Motor neuron (in vitro differentiated cells): Measurements from ENCODE around the gene PARN. TPM values are rescaled to one million over a fixed set of nuclear protein-coding genes. Genes with fewer than 3 reads are reported as not detected.
A peak's percentile ranks its signal among the peaks of the same experiment; 100 is the strongest.
"Not testable (repeated sequence)": the region's sequence is repeated elsewhere in the genome, so short reads cannot be mapped to it uniquely, and the experiment has no call there.

Experiments
- ATAC-seq, 8 experiments: fragments of 200-7000 bp; cut with Tn5 transposase; replicated peaks in 6 of 8; 2 replicates each; pipeline ENCODE4 v1.8.0; 2021; ENCODE audit warnings: mild to moderate bottlenecking in 8 of 8, moderate library complexity in 8 of 8
- H3K27ac ChIP-seq, 2 donors: fragments of 250-450 bp; sonication (Bioruptor Pico); 2 replicates each; pipeline ENCODE4 v1.9.0; 2021; ENCODE audit warnings: antibody characterized with exemption in 2 of 2, mild to moderate bottlenecking in 2 of 2, moderate library complexity in 1 of 2
- H3K4me1 ChIP-seq, 2 donors: fragments of 250-450 bp; sonication (Bioruptor Pico); replicated peaks in 1 of 2; 2 replicates each; pipeline ENCODE4 v1.6.1; 2021; ENCODE audit warnings: antibody characterized with exemption in 2 of 2, mild to moderate bottlenecking in 2 of 2, moderate library complexity in 1 of 2
- H3K4me3 ChIP-seq, 5 donors: fragments of 250-450 bp; sonication (Bioruptor Pico); 2 replicates each; pipeline ENCODE4 v1.9.0; 2021; ENCODE audit warnings: antibody characterized with exemption in 5 of 5, mild to moderate bottlenecking in 5 of 5, moderate library complexity in 4 of 5
- WGBS, 10 experiments: fragments of 450-650 bp; shearing (Covaris generic); methylation state at CpG; one replicate each; pipeline ENCODE4 v1.0.0; 2022; 5-methylcytosine and 5-hydroxymethylcytosine counted together
- in situ Hi-C, 9 experiments: fragments of 400-800 bp; cut with MboI; loops; one replicate each; pipeline ENCODE4 v1.15.0; 2021; ENCODE audit warnings: low sequenced_read_pairs in 9 of 9, low pct_unique_long_range_greater_than_20kb in 2 of 9; ENCODE audit not compliant: unreplicated experiment in 9 of 9
- total RNA-seq, 8 experiments: library from RNA; unstranded; fragments of 300-600 nt; gene quantifications; 2 replicates each; pipeline versions ENCODE4 v1.2.3 to v1.2.4, GENCODE V29; 2022

PARN gene
- total RNA-seq, 8 experiments from 2014 or later = 16.0 to 60.6 (median 27.5) TPM

GRCh38 chr16:14445937-14446715 lies 183.9 kb downstream of the PARN start:
- Histone ChIP-seq H3K4me3 (no peak overlapping the region), H3K4me1 (peaks cover 0 to 3% of the 10 kb centered on the region in 2 donors), H3K27ac (no peak overlapping the region)
- in situ Hi-C loops = no loop called here
- peak in 5 of 8 experiments; percentile 19 to 49 (median 36) for ATAC-seq
- 0 to 100% (median 83%) methylated on average over 1 to 10 of the region's 12 CpGs for WGBS, 10 experiments

- no peak overlapping the region for H3K4me3 ChIP-seq
- H3K27ac ChIP-seq = no peak overlapping the region
- ATAC-seq = peak in 3 of 8 experiments; percentile 16 to 54 (median 37)
- H3K4me1 ChIP-seq = peaks cover 0 to 3% of the 10 kb centered on the region in 2 donors
- in situ Hi-C loops = no loop called here
- WGBS, 10 experiments = 60 to 100% (median 92%) methylated on average over 1 to 6 of the region's 8 CpGs; no CpG with 5 or more reads in 3 of the 10 experiments
Measured at GRCh38 chr16:14444979-14445810, 184.9 kb downstream of the PARN start.

DNA sequence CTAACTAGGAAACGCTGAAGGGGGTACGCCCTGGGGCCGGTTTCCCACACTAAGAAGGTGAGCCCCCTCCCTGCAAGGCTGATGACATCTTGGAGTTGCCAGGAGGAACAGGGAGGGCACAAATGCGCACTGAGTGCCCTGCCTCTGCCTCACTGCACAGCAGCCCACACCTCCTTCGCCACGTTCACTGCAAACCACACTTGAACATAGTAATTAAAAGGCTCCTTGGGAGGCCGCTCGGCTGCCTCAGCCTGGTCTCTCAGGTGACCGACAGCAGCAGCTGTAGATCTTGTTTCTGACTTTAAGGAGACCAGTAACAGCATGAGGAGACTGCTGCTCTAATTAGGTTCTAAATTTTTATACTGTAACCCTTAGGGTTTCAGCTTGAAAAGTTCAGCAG lies 188.5 kb downstream of the PARN start:
- H3K4me1 ChIP-seq, H3K27ac ChIP-seq, H3K4me3 ChIP-seq, in situ Hi-C loops: not testable (repeated sequence)
- peak in 1 of 8 experiments; percentile 46 for ATAC-seq
- WGBS, 10 experiments = 68 to 100% (median 81%) methylated on average over 1 to 6 of the region's 9 CpGs; no CpG with 5 or more reads in 2 of the 10 experiments

- Histone ChIP-seq H3K4me1 (no peaks in the 10 kb centered on the region), H3K27ac (no peak overlapping the region), H3K4me3 (no peak overlapping the region)
- 67 to 100% (median 100%) methylated on average over 1 of the region's 1 CpG; no CpG with 5 or more reads in 1 of the 10 experiments for WGBS, 10 experiments
- ATAC-seq = no peak
- in situ Hi-C loops = no loop called here
Measured at GRCh38 chr16:14438256-14438655, 191.8 kb downstream of the PARN start.

- H3K27ac ChIP-seq = no peak overlapping the region
- no peak overlapping the region for H3K4me3 ChIP-seq
- H3K4me1 ChIP-seq = no peaks in the 10 kb centered on the region
- WGBS, 10 experiments = 74 to 100% (median 82%) methylated on average over 1 to 5 of the region's 7 CpGs; no CpG with 5 or more reads in 4 of the 10 experiments
- ATAC-seq = no peak
- in situ Hi-C loops = no loop called here
Measured at GRCh38 chr16:14437426-14437825, 192.6 kb downstream of the PARN start.

- Histone ChIP-seq H3K27ac (no peak overlapping the region), H3K4me3 (no peak overlapping the region), H3K4me1 (no peaks in the 10 kb centered on the region)
- WGBS, 10 experiments = 20 to 95% (median 86%) methylated on average over 1 to 7 of the region's 13 CpGs; no CpG with 5 or more reads in 3 of the 10 experiments
- in situ Hi-C loops = no loop called here
- ATAC-seq = no peak
Measured at GRCh38 chr16:14436401-14436955, 193.6 kb downstream of the PARN start.

- Histone ChIP-seq H3K27ac (no peak overlapping the region), H3K4me1 (no peaks in the 10 kb centered on the region), H3K4me3 (no peak overlapping the region)
- 60 to 93% (median 73%) methylated on average over 1 to 3 of the region's 8 CpGs; no CpG with 5 or more reads in 7 of the 10 experiments for WGBS, 10 experiments
- in situ Hi-C loops = no loop called here
- peak in 1 of 8 experiments; percentile 30 for ATAC-seq
Measured at GRCh38 chr16:14434860-14435259, 195.2 kb downstream of the PARN start.

- 71 to 100% (median 94%) methylated on average over 1 to 9 of the region's 14 CpGs; no CpG with 5 or more reads in 1 of the 10 experiments for WGBS, 10 experiments
- in situ Hi-C loops, ATAC-seq, H3K27ac ChIP-seq, H3K4me3 ChIP-seq, H3K4me1 ChIP-seq: not testable (repeated sequence)
Measured at GRCh38 chr16:14428971-14429637, 201.0 kb downstream of the PARN start.

- in situ Hi-C loops = no loop called here
- no peak overlapping the region for H3K4me3 ChIP-seq
- no peaks in the 10 kb centered on the region for H3K4me1 ChIP-seq
- 80 to 100% (median 100%) methylated on average over 1 to 3 of the region's 4 CpGs; no CpG with 5 or more reads in 2 of the 10 experiments for WGBS, 10 experiments
- ATAC-seq = no peak
- H3K27ac ChIP-seq = no peak overlapping the region
Measured at GRCh38 chr16:14428043-14428442, 202.0 kb downstream of the PARN start.

GRCh38 chr16:14427371-14427948 lies 202.6 kb downstream of the PARN start:
- 60 to 100% (median 73%) methylated on average over 1 to 4 of the region's 9 CpGs; no CpG with 5 or more reads in 3 of the 10 experiments for WGBS, 10 experiments
- peak in 7 of 8 experiments; percentile 24 to 91 (median 56) for ATAC-seq
- H3K4me3 ChIP-seq = no peak overlapping the region
- in situ Hi-C loops = no loop called here
- no peak overlapping the region for H3K27ac ChIP-seq
- no peaks in the 10 kb centered on the region for H3K4me1 ChIP-seq

- Histone ChIP-seq H3K27ac (no peak overlapping the region), H3K4me3 (no peak overlapping the region), H3K4me1 (peaks cover 0 to 3% of the 10 kb centered on the region in 2 donors)
- in situ Hi-C loops = no loop called here
- no peak for ATAC-seq
- WGBS, 10 experiments = 38 to 100% (median 91%) methylated on average over 1 to 3 of the region's 4 CpGs; no CpG with 5 or more reads in 2 of the 10 experiments
Measured at GRCh38 chr16:14424595-14424994, 205.5 kb downstream of the PARN start.

GRCh38 chr16:14423344-14423743 lies 206.7 kb downstream of the PARN start:
- in situ Hi-C loops = no loop called here
- ATAC-seq = peak in 3 of 8 experiments; percentile 31 to 44 (median 34)
- no peak overlapping the region for H3K4me3 ChIP-seq
- H3K27ac ChIP-seq = no peak overlapping the region
- peaks cover 0 to 3% of the 10 kb centered on the region in 2 donors for H3K4me1 ChIP-seq
- WGBS, 10 experiments = 82 to 100% (median 100%) methylated on average over 2 to 3 of the region's 4 CpGs; no CpG with 5 or more reads in 4 of the 10 experiments
